Measurements from ENCODE around the gene CCDC33.

The CCDC33 gene

DNA sequence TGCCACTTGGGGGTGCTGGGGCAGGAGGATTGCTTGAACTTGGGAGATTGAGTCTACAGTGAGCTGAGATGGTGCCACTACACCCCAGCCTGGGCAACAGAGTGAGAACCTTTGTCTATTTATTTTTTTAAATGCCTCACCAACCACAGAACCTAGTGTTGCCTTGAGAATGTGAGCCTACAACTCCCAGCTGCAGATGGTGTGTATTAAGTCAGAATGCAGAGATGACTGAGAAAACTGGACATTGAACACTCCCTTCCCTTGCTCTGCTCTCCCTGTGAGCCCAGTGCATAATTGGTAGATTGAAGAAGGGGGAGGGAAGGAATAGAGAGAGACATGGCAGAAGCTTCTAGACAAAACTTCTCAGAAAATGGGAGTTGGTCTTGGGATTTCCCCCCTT, 53.5 kb downstream of the CCDC33 start:
- H3K4me2 ChIP-seq (ENCODE audit: low read length): no peak overlapping the region
- no peaks in the 10 kb centered on the region for H3K4me1 ChIP-seq
- H3K4me3 ChIP-seq (ENCODE audit: low read depth, low read length): no peak overlapping the region
- H3K9ac ChIP-seq: no peak overlapping the region
- no peaks in the 10 kb centered on the region for H3K36me3 ChIP-seq (ENCODE audit: control insufficient read depth, insufficient read depth, low read length)
- H2AFZ ChIP-seq: no peak overlapping the region
- no peaks in the 10 kb centered on the region for H3K27me3 ChIP-seq (ENCODE audit: control insufficient read depth, insufficient read depth, low read length)
- TF ChIP-seq, protein P1, sequence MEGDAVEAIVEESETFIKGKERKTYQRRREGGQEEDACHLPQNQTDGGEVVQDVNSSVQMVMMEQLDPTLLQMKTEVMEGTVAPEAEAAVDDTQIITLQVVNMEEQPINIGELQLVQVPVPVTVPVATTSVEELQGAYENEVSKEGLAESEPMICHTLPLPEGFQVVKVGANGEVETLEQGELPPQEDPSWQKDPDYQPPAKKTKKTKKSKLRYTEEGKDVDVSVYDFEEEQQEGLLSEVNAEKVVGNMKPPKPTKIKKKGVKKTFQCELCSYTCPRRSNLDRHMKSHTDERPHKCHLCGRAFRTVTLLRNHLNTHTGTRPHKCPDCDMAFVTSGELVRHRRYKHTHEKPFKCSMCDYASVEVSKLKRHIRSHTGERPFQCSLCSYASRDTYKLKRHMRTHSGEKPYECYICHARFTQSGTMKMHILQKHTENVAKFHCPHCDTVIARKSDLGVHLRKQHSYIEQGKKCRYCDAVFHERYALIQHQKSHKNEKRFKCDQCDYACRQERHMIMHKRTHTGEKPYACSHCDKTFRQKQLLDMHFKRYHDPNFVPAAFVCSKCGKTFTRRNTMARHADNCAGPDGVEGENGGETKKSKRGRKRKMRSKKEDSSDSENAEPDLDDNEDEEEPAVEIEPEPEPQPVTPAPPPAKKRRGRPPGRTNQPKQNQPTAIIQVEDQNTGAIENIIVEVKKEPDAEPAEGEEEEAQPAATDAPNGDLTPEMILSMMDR (IDR thresholded peaks at IDR 0.05): no peak
- H3K27ac ChIP-seq: no peak overlapping the region
- no peaks in the 10 kb centered on the region for H3K79me2 ChIP-seq
- no peaks in the 10 kb centered on the region for H3K9me3 ChIP-seq (ENCODE audit: control insufficient read depth, low read length)

- no peak overlapping the region for H3K9ac ChIP-seq
- no peaks in the 10 kb centered on the region for H3K9me3 ChIP-seq (ENCODE audit: control insufficient read depth, low read length)
- H3K4me2 ChIP-seq (ENCODE audit: low read length): no peak overlapping the region
- H3K4me1 ChIP-seq: no peaks in the 10 kb centered on the region
- no peaks in the 10 kb centered on the region for H3K27me3 ChIP-seq (ENCODE audit: control insufficient read depth, insufficient read depth, low read length)
- no peaks in the 10 kb centered on the region for H3K36me3 ChIP-seq (ENCODE audit: control insufficient read depth, insufficient read depth, low read length)
- no peak overlapping the region for H3K4me3 ChIP-seq (ENCODE audit: low read depth, low read length)
- no peak overlapping the region for H2AFZ ChIP-seq
- TF ChIP-seq, protein P1 (IDR thresholded peaks at IDR 0.05): no peak
- no peak overlapping the region for H3K27ac ChIP-seq
- no peaks in the 10 kb centered on the region for H3K79me2 ChIP-seq
These were observed 54.5 kb downstream of the CCDC33 start for GRCh38 chr15:74290645-74291044.

DNA sequence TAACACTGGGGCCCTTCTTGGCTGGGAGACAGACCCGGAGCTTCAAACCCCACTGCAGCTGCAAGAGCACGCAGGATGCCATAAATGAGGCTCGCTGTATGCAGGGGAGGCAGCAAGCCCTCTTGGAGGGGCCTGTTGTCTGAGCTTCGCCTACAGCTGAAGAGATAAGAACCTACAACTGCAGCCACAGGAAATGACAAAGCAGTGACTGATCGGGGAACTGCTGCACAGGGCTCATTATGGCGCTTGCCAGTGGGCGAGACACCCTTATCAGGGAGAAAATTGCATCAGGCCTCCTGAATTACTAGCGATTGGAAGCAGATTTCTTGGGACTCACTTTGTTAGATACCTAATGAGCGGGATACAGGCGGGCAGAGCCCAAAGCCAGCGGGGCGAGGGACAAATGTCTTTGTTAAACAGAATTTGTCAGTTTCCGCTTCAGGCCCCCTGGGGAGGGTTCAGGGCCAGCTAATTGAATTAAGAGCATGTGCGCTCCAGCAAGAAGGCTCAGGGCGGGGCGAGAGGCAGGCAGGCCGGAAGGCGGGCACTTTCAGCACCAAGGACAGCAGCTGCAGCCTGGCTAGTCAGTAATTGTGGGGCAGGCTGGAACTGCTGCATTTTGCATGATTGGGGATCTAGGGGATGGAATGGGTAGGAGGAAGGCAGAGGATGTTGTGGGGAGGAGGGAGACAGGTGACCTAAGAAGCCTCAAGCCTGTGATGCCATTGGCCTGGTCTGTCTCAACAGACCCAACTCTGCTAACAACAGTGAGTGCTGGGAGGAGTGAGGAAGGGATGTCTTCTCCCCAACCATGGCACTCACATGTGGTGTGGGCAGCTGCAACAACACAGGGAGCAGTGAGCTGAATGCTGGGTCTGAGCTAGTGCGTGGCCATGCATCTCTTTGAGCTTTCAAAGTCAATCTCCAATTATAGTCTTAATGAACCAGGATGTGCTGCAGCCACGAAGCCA, 55.3 kb downstream of the CCDC33 start:
- Histone ChIP-seq H3K9ac (no peak overlapping the region), H3K9me3 (ENCODE audit: control insufficient read depth, low read length) (no peaks in the 10 kb centered on the region), H2AFZ (no peak overlapping the region), H3K4me1 (no peaks in the 10 kb centered on the region), H3K36me3 (ENCODE audit: control insufficient read depth, insufficient read depth, low read length) (no peaks in the 10 kb centered on the region), H3K4me3 (ENCODE audit: low read depth, low read length) (no peak overlapping the region), H3K27ac (no peak overlapping the region), H3K27me3 (ENCODE audit: control insufficient read depth, insufficient read depth, low read length) (no peaks in the 10 kb centered on the region), H3K79me2 (no peaks in the 10 kb centered on the region), H3K4me2 (ENCODE audit: low read length) (no peak overlapping the region)
- TF ChIP-seq, protein P1 (IDR thresholded peaks at IDR 0.05): no peak

DNA sequence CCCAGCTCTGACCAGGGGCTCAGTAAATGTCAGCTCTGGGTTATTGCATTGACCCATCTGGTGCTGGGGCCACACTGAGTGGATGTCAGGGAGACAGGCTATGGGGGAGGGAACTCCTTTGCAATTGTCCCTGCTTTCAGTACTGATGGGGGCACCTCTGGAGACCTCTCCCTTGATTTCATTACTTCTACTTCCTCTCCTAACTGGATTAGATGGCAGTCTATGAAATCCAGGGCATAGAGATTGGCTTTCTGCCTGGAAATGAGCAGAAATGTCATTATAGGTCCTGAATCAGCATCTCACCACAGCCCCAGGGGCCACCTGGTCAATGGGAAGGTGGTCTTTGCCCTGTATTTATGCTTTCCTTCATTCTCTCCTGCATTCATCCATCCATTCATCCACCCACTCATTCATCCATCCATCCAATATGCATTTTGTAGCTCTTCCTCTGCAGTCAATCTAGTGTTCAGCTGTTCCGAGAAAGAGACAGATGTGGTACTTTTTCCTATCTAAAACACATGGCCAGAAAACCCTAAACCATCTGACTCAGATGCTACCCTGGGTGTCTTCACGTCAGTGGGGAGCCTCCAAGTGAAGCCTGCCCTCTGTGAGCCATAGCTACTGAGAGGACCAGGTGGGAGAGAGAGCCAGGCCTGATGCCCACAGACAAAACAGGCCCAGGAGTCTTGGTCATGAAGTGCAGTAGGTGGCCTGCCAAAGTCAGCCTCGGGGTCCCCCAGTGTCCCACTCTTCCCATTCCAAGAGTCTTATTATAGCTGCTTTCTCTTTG, 57.1 kb downstream of the CCDC33 start:
- no peaks in the 10 kb centered on the region for H3K9me3 ChIP-seq (ENCODE audit: control insufficient read depth, low read length)
- H3K9ac ChIP-seq: no peak overlapping the region
- H3K27me3 ChIP-seq (ENCODE audit: control insufficient read depth, insufficient read depth, low read length): no peaks in the 10 kb centered on the region
- H3K4me2 ChIP-seq (ENCODE audit: low read length): no peak overlapping the region
- TF ChIP-seq, protein P1 (IDR thresholded peaks at IDR 0.05): no peak
- H2AFZ ChIP-seq: no peak overlapping the region
- H3K4me3 ChIP-seq (ENCODE audit: low read depth, low read length): no peak overlapping the region
- no peaks in the 10 kb centered on the region for H3K4me1 ChIP-seq
- H3K27ac ChIP-seq: no peak overlapping the region
- no peaks in the 10 kb centered on the region for H3K36me3 ChIP-seq (ENCODE audit: control insufficient read depth, insufficient read depth, low read length)
- H3K79me2 ChIP-seq: no peaks in the 10 kb centered on the region

Data from parathyroid adenoma (tissue), 2 donors.